T-helper 2 cell treated with Interferon-gamma antibody and Interleukin-4, amounts not matched to agents 5 μg/mL and 100 μg/mL, for 36 hours (primary cell): Measurements from ENCODE around the gene S100A3.

ENCODE experiments used
- DNase-seq: peaks from one replicate; pipeline ENCODE4 v3.0.0; 2021; ENCODE audit warnings: low spot score
- H3K27ac Mint-ChIP-seq: one replicate; pipeline ENCODE4 v1.8.0; 2021; ENCODE audit warnings: mild to moderate bottlenecking, mixed read lengths
- H3K27me3 Mint-ChIP-seq: one replicate; pipeline ENCODE4 v1.8.0; 2021; ENCODE audit warnings: low read depth, mixed read lengths
- H3K36me3 Mint-ChIP-seq: one replicate; pipeline ENCODE4 v1.8.0; 2021; ENCODE audit warnings: low read depth, mixed read lengths
- H3K4me1 Mint-ChIP-seq: one replicate; pipeline ENCODE4 v1.8.0; 2021; ENCODE audit warnings: low read depth, mixed read lengths
- H3K4me3 Mint-ChIP-seq: one replicate; pipeline ENCODE4 v1.8.0; 2022; ENCODE audit warnings: mild to moderate bottlenecking, moderate library complexity, mixed read lengths
- H3K9me3 Mint-ChIP-seq: one replicate; pipeline ENCODE4 v1.8.0; 2021; ENCODE audit warnings: mixed read lengths

The S100A3 gene

GRCh38 chr1:153547560-153548551, 1.2 kb downstream of the S100A3 start:
- no peak for DNase-seq
- H3K4me3 Mint-ChIP-seq: no peak overlapping the region
- peaks cover 54% of the 10 kb centered on the region for H3K4me1 Mint-ChIP-seq
- H3K36me3 Mint-ChIP-seq: peaks cover 27% of the 10 kb centered on the region
- H3K27me3 Mint-ChIP-seq: no peaks in the 10 kb centered on the region
- peak overlapping the region; percentile 75 for H3K27ac Mint-ChIP-seq
- no peaks in the 10 kb centered on the region for H3K9me3 Mint-ChIP-seq

GRCh38 chr1:153546796-153547559, 2.1 kb downstream of the S100A3 start:
- no peaks in the 10 kb centered on the region for H3K9me3 Mint-ChIP-seq
- DNase-seq: no peak
- peaks cover 62% of the 10 kb centered on the region for H3K4me1 Mint-ChIP-seq
- H3K36me3 Mint-ChIP-seq: peaks cover 35% of the 10 kb centered on the region
- no peaks in the 10 kb centered on the region for H3K27me3 Mint-ChIP-seq
- peak overlapping the region; percentile 96 for H3K27ac Mint-ChIP-seq
- H3K4me3 Mint-ChIP-seq: peak overlapping the region; percentile 93

- H3K27ac Mint-ChIP-seq: peak overlapping the region; percentile 96
- no peaks in the 10 kb centered on the region for H3K9me3 Mint-ChIP-seq
- H3K27me3 Mint-ChIP-seq: no peaks in the 10 kb centered on the region
- H3K4me3 Mint-ChIP-seq: peak overlapping the region; percentile 93
- H3K4me1 Mint-ChIP-seq: peaks cover 68% of the 10 kb centered on the region
- no peak for DNase-seq
- H3K36me3 Mint-ChIP-seq: peaks cover 38% of the 10 kb centered on the region
These were observed 2.7 kb downstream of the S100A3 start for GRCh38 chr1:153546371-153546770.

- Mint-ChIP-seq H3K4me3 (peak within 1 kb of the TSS; percentile 93), H3K9me3 (no peaks in the 10 kb centered on the region), H3K27ac (peak within 1 kb of the TSS; percentile 96), H3K36me3 (peaks cover 39% of the 10 kb centered on the region), H3K4me1 (peaks cover 78% of the 10 kb centered on the region), H3K27me3 (no peaks in the 10 kb centered on the region)
- peak; percentile 95 for DNase-seq
These were observed 3.7 kb downstream of the S100A3 start, which contains the start of gene S100A4 for GRCh38 chr1:153545067-153546055. Gene S100A4, minus strand, starts transcription at chr1:153545806. Its CDS starts 1,012 bp downstream, at chr1:153544794.

- H3K4me3 Mint-ChIP-seq: peak overlapping the region; percentile 93
- H3K4me1 Mint-ChIP-seq: peaks cover 86% of the 10 kb centered on the region
- peaks cover 45% of the 10 kb centered on the region for H3K36me3 Mint-ChIP-seq
- H3K9me3 Mint-ChIP-seq: no peaks in the 10 kb centered on the region
- no peak for DNase-seq
- H3K27ac Mint-ChIP-seq: peak overlapping the region; percentile 96
- H3K27me3 Mint-ChIP-seq: no peaks in the 10 kb centered on the region
These were observed 4.5 kb downstream of the S100A3 start for GRCh38 chr1:153544453-153545066.

- H3K4me1 Mint-ChIP-seq: peaks cover 84% of the 10 kb centered on the region
- H3K4me3 Mint-ChIP-seq: peak overlapping the region; percentile 93
- H3K27me3 Mint-ChIP-seq: no peaks in the 10 kb centered on the region
- H3K9me3 Mint-ChIP-seq: no peaks in the 10 kb centered on the region
- peak overlapping the region; percentile 89 for H3K27ac Mint-ChIP-seq
- H3K36me3 Mint-ChIP-seq: peaks cover 47% of the 10 kb centered on the region
- DNase-seq: no peak
These were observed 5.3 kb downstream of the S100A3 start for GRCh38 chr1:153543736-153544135.

GRCh38 chr1:153542956-153543711, 5.9 kb downstream of the S100A3 start:
- Mint-ChIP-seq H3K27ac (peak overlapping the region; percentile 89), H3K36me3 (peaks cover 47% of the 10 kb centered on the region), H3K27me3 (no peaks in the 10 kb centered on the region), H3K4me1 (peaks cover 81% of the 10 kb centered on the region), H3K4me3 (peak overlapping the region; percentile 93), H3K9me3 (no peaks in the 10 kb centered on the region)
- no peak for DNase-seq

- H3K9me3 Mint-ChIP-seq: no peaks in the 10 kb centered on the region
- peaks cover 47% of the 10 kb centered on the region for H3K36me3 Mint-ChIP-seq
- peak overlapping the region; percentile 89 for H3K27ac Mint-ChIP-seq
- peaks cover 75% of the 10 kb centered on the region for H3K4me1 Mint-ChIP-seq
- peak overlapping the region; percentile 93 for H3K4me3 Mint-ChIP-seq
- no peak for DNase-seq
- H3K27me3 Mint-ChIP-seq: no peaks in the 10 kb centered on the region
These were observed 7.1 kb downstream of the S100A3 start for GRCh38 chr1:153541641-153542590.

- Mint-ChIP-seq H3K4me1 (peaks cover 73% of the 10 kb centered on the region), H3K4me3 (peak within 1 kb of the TSS; percentile 93), H3K9me3 (no peaks in the 10 kb centered on the region), H3K27ac (peak within 1 kb of the TSS; percentile 89), H3K36me3 (peaks cover 51% of the 10 kb centered on the region), H3K27me3 (no peaks in the 10 kb centered on the region)
- DNase-seq: peak; percentile 64
These were observed 8.4 kb downstream of the S100A3 start, which contains the start of gene S100A5 for GRCh38 chr1:153540394-153541361. Gene S100A5, minus strand, starts transcription at chr1:153540934. Its CDS starts 743 bp downstream, at chr1:153540191.

- Mint-ChIP-seq H3K27ac (peak overlapping the region; percentile 89), H3K36me3 (peaks cover 47% of the 10 kb centered on the region), H3K4me1 (peaks cover 65% of the 10 kb centered on the region), H3K4me3 (peak overlapping the region; percentile 93), H3K9me3 (no peaks in the 10 kb centered on the region), H3K27me3 (no peaks in the 10 kb centered on the region)
- DNase-seq: no peak
These were observed 9.5 kb downstream of the S100A3 start for GRCh38 chr1:153539395-153540093.
